HEK293T (cell line): ENCODE results near the gene CLRN1.

Source experiments
- CTCF ChIA-PET: fragments of 350-600 bp; formaldehyde crosslinking; extraction: SDS; loops from one replicate; lab custom pipeline; 2021; ENCODE audit warnings: antibody characterized with exemption, inconsistent platforms; lab: Yijun Ruan, JAX
- POLR2A ChIA-PET: fragments of 350-600 bp; formaldehyde crosslinking; extraction: SDS; loops from one replicate; lab custom pipeline; 2020; ENCODE audit warnings: antibody characterized with exemption, inconsistent platforms; lab: Yijun Ruan, JAX
- DNase-seq: peaks from one replicate; pipeline ENCODE4 v3.0.0; 2012; ENCODE audit warnings: mixed read lengths; ENCODE audit errors: extremely low spot score
- ARNT ChIP-seq: fragments of 450-650 bp; IDR thresholded peaks from 2 replicates; pipeline ENCODE4 v1.6.1; 2017; ENCODE audit warnings: mild to moderate bottlenecking
- BHLHE40 ChIP-seq: fragments of 450-650 bp; IDR thresholded peaks from 2 replicates; pipeline ENCODE4 v1.6.1; 2016; ENCODE audit warnings: mild to moderate bottlenecking, moderate library complexity, borderline replicate concordance
- CTBP1 ChIP-seq: fragments of 450-650 bp; IDR thresholded peaks from 2 replicates; pipeline ENCODE4 v1.6.1; 2016; ENCODE audit warnings: borderline replicate concordance
- ELF4 ChIP-seq: fragments of 450-650 bp; IDR thresholded peaks from 2 replicates; pipeline ENCODE4 v1.6.1; 2017; ENCODE audit warnings: antibody characterized with exemption
- FOXA1 ChIP-seq: fragments of 450-650 bp; IDR thresholded peaks from 2 replicates; pipeline ENCODE4 v1.6.1; 2016; ENCODE audit warnings: mild to moderate bottlenecking
- FOXK2 ChIP-seq: fragments of 450-650 bp; IDR thresholded peaks from 2 replicates; pipeline ENCODE4 v1.6.1; 2016; ENCODE audit warnings: mild to moderate bottlenecking
- FOXM1 ChIP-seq: fragments of 450-650 bp; IDR thresholded peaks from 2 replicates; pipeline ENCODE4 v1.6.1; 2017; ENCODE audit warnings: mild to moderate bottlenecking, borderline replicate concordance
- HDGF ChIP-seq: fragments of 450-650 bp; IDR thresholded peaks from 2 replicates; pipeline ENCODE4 v1.6.1; 2017; ENCODE audit warnings: antibody characterized with exemption, borderline replicate concordance
- L3MBTL2 ChIP-seq: fragments of 450-650 bp; conservative IDR thresholded peaks from 2 replicates; pipeline ENCODE4 v1.6.1; 2016; ENCODE audit warnings: mild to moderate bottlenecking
- LEF1 ChIP-seq: fragments of 450-650 bp; IDR thresholded peaks from 2 replicates; pipeline ENCODE4 v1.6.1; 2017; ENCODE audit warnings: mild to moderate bottlenecking, borderline replicate concordance
- NFRKB ChIP-seq: fragments of 450-650 bp; IDR thresholded peaks from 2 replicates; pipeline ENCODE4 v1.6.1; 2016; ENCODE audit warnings: mild to moderate bottlenecking, moderate library complexity
- SP1 ChIP-seq: fragments of 450-650 bp; IDR thresholded peaks from 2 replicates; pipeline ENCODE4 v1.6.1; 2017
- SUZ12 ChIP-seq: fragments of 450-650 bp; IDR thresholded peaks from 2 replicates; pipeline ENCODE4 v1.6.1; 2016; ENCODE audit warnings: mild to moderate bottlenecking
- TARDBP ChIP-seq: fragments of 450-650 bp; IDR thresholded peaks from 2 replicates; pipeline ENCODE4 v1.6.1; 2016
- ZNF384 ChIP-seq: fragments of 450-650 bp; IDR thresholded peaks from 2 replicates; pipeline ENCODE4 v1.6.1; 2016
- TF ChIP-seq, protein P1 (sequence below): fragments of 450-650 bp; IDR thresholded peaks from 2 replicates; pipeline ENCODE4 v1.6.1; 2016

Gene CLRN1

DNA sequence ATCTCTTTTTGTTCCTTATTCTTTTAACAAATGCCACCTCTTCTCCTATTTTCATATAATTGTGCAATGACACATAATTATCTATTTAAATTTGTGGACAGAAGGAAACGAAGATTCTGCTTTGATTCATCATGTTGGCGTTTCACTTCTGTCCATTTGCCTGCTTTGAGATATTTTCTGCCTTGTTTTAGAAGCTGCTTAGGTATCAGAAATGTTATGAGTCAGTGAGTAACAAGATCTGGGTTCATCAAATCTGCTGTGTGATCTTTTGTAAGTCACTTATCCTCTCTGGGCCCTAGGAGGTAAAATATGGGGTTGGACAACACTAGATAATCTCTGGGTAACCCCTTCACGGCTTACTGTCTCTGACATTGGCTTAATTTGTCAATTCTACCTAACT, 60.0 kb downstream of the CLRN1 start:
- no peak for TF ChIP-seq FOXA1
- no peak for TF ChIP-seq ZNF384
- TF ChIP-seq FOXK2 = no peak
- TF ChIP-seq BHLHE40 = no peak
- no peak for TF ChIP-seq LEF1
- no peak for TF ChIP-seq NFRKB
- TF ChIP-seq ARNT = no peak
- TF ChIP-seq, protein P1, sequence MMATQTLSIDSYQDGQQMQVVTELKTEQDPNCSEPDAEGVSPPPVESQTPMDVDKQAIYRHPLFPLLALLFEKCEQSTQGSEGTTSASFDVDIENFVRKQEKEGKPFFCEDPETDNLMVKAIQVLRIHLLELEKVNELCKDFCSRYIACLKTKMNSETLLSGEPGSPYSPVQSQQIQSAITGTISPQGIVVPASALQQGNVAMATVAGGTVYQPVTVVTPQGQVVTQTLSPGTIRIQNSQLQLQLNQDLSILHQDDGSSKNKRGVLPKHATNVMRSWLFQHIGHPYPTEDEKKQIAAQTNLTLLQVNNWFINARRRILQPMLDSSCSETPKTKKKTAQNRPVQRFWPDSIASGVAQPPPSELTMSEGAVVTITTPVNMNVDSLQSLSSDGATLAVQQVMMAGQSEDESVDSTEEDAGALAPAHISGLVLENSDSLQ = no peak
- TF ChIP-seq CTBP1 = no peak
- DNase-seq = no peak
- POLR2A ChIA-PET = no interaction called here
- CTCF ChIA-PET = no interaction called here

DNA sequence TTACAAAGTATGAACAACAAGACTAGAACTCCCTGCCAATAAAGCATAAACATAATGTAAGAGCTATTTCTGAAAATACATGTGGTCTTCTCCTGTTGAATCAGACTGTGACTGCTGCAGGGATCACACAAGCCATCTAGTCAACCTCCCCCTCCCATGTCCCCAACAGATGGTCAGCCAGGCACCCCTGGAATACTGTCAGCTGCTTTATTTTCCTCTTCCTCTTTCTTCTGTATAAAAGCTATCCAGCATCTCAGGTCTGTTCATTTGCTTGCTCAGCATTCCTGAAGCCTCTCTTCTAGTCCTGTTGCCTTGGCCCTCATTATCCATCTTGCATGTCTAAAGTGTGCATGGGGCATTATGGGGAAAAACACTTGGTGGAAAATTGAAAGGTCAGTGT, 60.8 kb downstream of the CLRN1 start:
- DNase-seq = no peak
- ChIA-PET POLR2A (no interaction called here), CTCF (no interaction called here)
- TF ChIP-seq FOXA1 (no peak), NFRKB (no peak), HDGF (no peak), FOXK2 (no peak), TARDBP (no peak), LEF1 (no peak), ZNF384 (no peak), CTBP1 (no peak), SP1 (no peak), ARNT (no peak), SUZ12 (no peak), BHLHE40 (no peak), L3MBTL2 (no peak), FOXM1 (no peak), ELF4 (no peak)
- TF ChIP-seq, protein P1 = no peak

DNA sequence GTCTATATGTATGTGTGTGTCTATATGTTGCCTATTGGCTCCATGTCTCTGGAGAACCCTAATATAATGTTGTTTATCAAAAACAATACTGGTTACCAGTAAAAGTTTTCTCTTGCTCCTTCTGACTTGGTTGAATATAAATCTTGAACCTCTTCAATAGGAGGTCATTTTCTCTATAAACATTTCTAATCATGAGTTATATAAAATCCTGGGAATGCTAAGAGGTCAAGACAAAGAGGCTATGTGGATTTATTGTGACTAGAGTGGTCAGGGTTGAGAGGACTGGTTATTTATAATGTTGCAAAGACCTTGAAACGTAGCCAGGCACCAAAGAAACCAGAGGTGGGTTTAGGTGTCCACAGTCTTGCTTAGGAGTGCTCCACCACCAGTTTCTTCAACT, 66.1 kb downstream of the CLRN1 start:
- ChIA-PET POLR2A (no interaction called here), CTCF (no interaction called here)
- TF ChIP-seq FOXA1 = no peak
- no peak for TF ChIP-seq ZNF384
- no peak for TF ChIP-seq ARNT
- TF ChIP-seq NFRKB = no peak
- no peak for TF ChIP-seq SP1
- no peak for TF ChIP-seq TARDBP
- TF ChIP-seq L3MBTL2 = no peak
- TF ChIP-seq CTBP1 = no peak
- TF ChIP-seq, protein P1 = no peak
- TF ChIP-seq ELF4 = no peak
- TF ChIP-seq HDGF = no peak
- TF ChIP-seq FOXK2 = no peak
- TF ChIP-seq FOXM1 = no peak
- TF ChIP-seq BHLHE40 = no peak
- no peak for TF ChIP-seq LEF1
- no peak for TF ChIP-seq SUZ12
- DNase-seq = no peak

DNA sequence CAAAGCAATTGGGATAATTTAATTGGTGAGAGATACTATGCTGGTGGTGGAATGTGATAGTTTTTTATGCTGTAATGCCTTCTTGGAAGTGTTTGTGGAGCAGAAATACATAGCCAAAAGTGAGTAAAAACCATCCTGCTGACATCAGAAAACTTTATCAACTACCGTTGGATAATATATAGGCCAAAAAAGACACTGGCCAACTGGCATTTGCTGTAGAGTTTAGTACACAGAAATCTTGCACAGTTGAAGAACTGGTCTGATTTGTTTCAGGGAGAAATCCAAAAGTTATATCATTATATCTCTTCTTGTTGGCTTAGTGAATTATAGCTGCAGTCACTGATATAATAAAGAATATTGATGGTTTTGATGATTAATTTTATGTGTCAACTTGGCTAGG, 66.8 kb downstream of the CLRN1 start:
- POLR2A ChIA-PET = no interaction called here
- CTCF ChIA-PET = no interaction called here
- TF ChIP-seq CTBP1 = no peak
- no peak for TF ChIP-seq FOXM1
- TF ChIP-seq TARDBP = no peak
- TF ChIP-seq FOXA1 = no peak
- TF ChIP-seq SP1 = no peak
- TF ChIP-seq BHLHE40 = no peak
- no peak for TF ChIP-seq ARNT
- TF ChIP-seq NFRKB = no peak
- TF ChIP-seq HDGF = no peak
- no peak for TF ChIP-seq ZNF384
- TF ChIP-seq L3MBTL2 = no peak
- TF ChIP-seq, protein P1 = no peak
- no peak for TF ChIP-seq SUZ12
- no peak for TF ChIP-seq FOXK2
- TF ChIP-seq ELF4 = no peak
- TF ChIP-seq LEF1 = no peak
- no peak for DNase-seq

DNA sequence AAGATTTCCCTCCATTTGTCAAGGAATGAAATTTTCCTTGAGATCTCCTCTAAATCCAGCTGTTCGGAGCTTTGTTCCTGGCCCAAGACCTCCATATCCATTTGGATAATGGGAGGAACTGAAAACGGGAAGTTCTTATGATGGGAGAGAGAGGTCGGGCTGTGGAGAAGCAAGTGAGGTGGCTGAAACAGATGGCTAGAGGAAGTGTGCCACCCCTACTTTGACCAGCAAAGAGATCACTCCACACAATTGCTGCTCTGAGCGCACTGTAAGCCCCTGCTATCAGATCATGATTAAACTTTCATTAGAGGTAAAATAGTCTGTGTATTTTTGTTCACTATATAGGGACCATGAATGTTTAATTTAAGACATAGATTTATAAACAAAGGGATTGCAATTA, 67.2 kb downstream of the CLRN1 start, which contains the start of gene MINDY4B:
Gene MINDY4B, minus strand, starts transcription at position 101 of the 400 bp plus-strand sequence. Its CDS starts 0 bp downstream, at position 101.
- no peak for DNase-seq
- CTCF ChIA-PET = no interaction called here
- POLR2A ChIA-PET = no interaction called here
- no peak for TF ChIP-seq CTBP1
- TF ChIP-seq FOXM1 = no peak
- TF ChIP-seq L3MBTL2 = no peak
- TF ChIP-seq FOXK2 = no peak
- TF ChIP-seq ELF4 = no peak
- no peak for TF ChIP-seq BHLHE40
- no peak for TF ChIP-seq HDGF
- no peak for TF ChIP-seq NFRKB
- no peak for TF ChIP-seq TARDBP
- no peak for TF ChIP-seq SUZ12
- no peak for TF ChIP-seq FOXA1
- TF ChIP-seq, protein P1 = no peak
- no peak for TF ChIP-seq ZNF384
- no peak for TF ChIP-seq SP1
- no peak for TF ChIP-seq ARNT
- TF ChIP-seq LEF1 = no peak
